Cardiac fibroblast (primary cell): ENCODE data around the gene JAG2.

ENCODE experiments used
- DNase-seq, 2 donors: peaks; one replicate each; pipeline versions ENCODE4 v3.0.0 to v3.0.0-alpha.2; 2010; ENCODE audit warnings: low read depth in 2 of 2
- H3K4me3 ChIP-seq, 2 donors: replicated peaks in 1 of 2; 1 replicate in 1 of 2; 2 replicates in 1 of 2; pipeline ENCODE4 v1.5.1; 2011; ENCODE audit warnings: low read depth in 2 of 2, low read length in 2 of 2, mild to moderate bottlenecking in 2 of 2, moderate library complexity in 1 of 2
- CTCF ChIP-seq: IDR thresholded peaks from one replicate; pipeline ENCODE4 v1.5.1; 2011; ENCODE audit warnings: low read depth, mild to moderate bottlenecking, low read length, inconsistent platforms

The JAG2 gene

GRCh38 chr14:105155681-105156413 is 12.7 kb downstream of the JAG2 start:
- TF ChIP-seq CTCF = no peak
- no peak overlapping the region for H3K4me3 ChIP-seq
- no peak for DNase-seq

- TF ChIP-seq CTCF = no peak
- DNase-seq = no peak
- H3K4me3 ChIP-seq = no peak overlapping the region
Observed at GRCh38 chr14:105155071-105155651, 13.4 kb downstream of the JAG2 start.

GRCh38 chr14:105154476-105154871 is 14.1 kb downstream of the JAG2 start:
- no peak for DNase-seq
- H3K4me3 ChIP-seq = no peak overlapping the region
- TF ChIP-seq CTCF = no peak

- no peak for TF ChIP-seq CTCF
- DNase-seq = no peak
- H3K4me3 ChIP-seq = no peak overlapping the region
Observed at GRCh38 chr14:105153739-105154475, 14.7 kb downstream of the JAG2 start.

GRCh38 chr14:105153331-105153731 is 15.2 kb downstream of the JAG2 start:
- no peak overlapping the region for H3K4me3 ChIP-seq
- TF ChIP-seq CTCF = no peak
- no peak for DNase-seq

GRCh38 chr14:105152794-105153241 is 15.8 kb downstream of the JAG2 start:
- TF ChIP-seq CTCF = no peak
- DNase-seq = no peak
- H3K4me3 ChIP-seq = no peak overlapping the region
